GM12875 (cell line): ENCODE results near the gene C18orf32.
"Not testable (repeated sequence)": the region's sequence is repeated elsewhere in the genome, so short reads cannot be mapped to it uniquely, and the experiment has no call there.

Source experiments
- H3K4me3 ChIP-seq: one replicate; pipeline ENCODE4 v1.5.1; 2011; ENCODE audit warnings: low read depth, low read length, control low read depth
- CTCF ChIP-seq: IDR thresholded peaks from 2 replicates; pipeline ENCODE4 v1.5.1; 2011; ENCODE audit warnings: low read depth, mild to moderate bottlenecking, control low read depth, inconsistent platforms, low read length, moderate library complexity, borderline replicate concordance; ENCODE audit not compliant: insufficient read depth

C18orf32 gene

DNA sequence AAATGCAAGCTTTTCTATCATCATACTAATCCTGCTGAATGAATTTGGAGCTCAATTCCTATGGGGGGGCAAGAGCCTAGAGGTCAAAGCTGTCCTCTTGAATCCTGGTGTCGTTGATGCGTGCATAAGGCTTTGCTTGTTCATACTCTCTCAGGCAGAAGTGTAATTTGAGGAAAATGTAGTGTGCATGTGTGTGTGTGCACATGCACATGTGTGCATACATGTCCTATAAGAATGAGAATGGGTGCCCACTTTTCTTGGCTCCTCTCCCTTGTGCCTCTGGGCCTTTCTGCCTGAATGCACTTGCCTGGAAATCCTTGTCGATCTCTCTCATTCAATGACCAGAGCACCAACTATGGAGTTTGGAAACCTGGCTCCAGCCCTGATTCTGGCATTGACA lies 28.5 kb upstream of the C18orf32 start:
- no peak for TF ChIP-seq CTCF
- H3K4me3 ChIP-seq = no peak overlapping the region

DNA sequence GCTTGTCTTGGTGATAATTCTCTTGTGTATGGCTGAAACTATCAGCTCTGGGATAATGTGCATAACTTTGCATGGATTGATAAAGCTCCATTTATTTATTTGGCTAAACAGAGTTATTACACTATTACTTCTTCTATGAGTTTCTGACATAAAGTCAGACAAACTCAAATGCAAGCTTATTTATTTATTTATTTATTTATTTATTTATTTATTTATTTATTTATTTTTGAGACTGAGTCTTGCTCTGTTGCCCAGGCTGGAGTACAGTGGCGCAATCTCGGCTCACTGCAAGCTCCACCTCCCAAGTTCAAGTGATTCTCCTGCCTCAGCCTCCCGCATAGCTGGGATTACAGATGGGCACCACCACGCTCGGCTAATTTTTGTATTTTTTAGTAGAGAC lies 28.0 kb upstream of the C18orf32 start:
- not testable (repeated sequence) for H3K4me3 ChIP-seq

DNA sequence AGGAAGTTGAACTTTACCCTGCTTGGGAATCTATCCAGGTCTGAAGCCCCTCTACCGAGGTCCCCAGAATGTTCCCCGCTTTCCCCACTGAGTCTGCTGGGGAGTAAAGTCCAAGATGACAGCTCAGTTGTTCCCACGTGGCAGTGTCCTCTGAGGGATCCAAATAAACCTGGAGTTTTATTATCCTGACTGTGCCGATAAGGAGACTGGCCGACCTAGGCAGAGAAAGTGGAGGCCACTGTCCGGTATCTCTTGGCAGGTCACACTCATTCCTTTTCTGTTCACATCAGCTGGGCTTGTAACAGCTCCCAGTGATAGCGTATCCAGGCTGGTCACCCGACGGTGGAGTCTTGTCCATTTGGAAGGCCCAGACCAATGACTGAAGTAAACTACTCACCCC lies 27.5 kb upstream of the C18orf32 start:
- H3K4me3 ChIP-seq = no peak overlapping the region
- TF ChIP-seq CTCF = no peak

DNA sequence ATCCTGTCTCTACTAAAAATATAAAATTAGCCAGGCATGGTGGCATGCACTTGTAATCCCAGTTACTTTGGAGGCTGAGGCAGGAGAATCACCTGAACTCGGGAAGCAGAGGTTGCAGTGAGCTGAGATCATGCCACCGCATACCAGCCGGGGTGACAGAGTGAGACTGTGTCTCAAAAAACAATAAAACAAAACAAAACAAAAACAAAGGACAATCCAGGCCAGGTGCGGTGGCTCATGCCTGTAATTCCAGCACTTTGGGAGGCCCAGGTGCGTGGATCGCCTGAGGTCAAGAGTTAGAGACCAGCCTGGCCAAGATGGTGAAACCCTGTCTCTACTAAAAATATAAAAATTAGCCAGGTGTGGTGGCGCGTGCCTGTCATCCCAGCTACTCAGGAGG lies 25.8 kb upstream of the C18orf32 start:
- not testable (repeated sequence) for H3K4me3 ChIP-seq

DNA sequence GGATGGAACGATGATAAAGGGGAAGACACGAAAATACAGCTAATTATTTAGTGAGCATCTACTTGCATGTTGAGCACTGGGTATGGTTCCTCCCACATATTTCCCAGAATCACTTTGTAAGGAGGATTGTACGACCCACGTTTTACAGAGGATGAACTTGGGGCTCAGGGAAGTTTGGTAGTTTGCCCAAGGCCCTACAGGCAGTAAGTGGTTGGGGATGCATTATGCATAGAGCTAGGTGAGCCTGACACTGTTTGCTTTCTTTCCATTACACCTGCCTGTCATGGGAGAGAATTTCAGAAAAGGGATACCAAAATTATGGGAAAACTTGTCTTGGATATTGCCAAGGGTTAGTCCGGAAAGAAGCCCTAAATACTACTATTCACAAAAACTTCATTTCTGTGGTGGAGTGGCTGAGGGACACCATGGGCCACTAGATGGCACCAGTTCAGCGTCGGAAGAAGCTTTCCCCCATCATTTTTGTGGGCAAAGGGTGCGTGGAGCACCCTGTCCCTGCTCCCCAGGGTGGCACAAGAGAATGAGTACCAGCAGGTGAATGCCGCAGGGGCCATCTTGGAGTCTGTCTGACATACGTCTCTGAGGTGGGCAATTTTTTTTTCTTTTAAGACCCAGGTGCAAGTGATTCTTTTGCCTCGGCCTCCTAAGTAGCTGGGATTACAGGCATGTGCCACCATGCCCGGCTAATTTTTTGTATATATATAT lies 23.5 kb upstream of the C18orf32 start:
- H3K4me3 ChIP-seq = no peak overlapping the region
- TF ChIP-seq CTCF = peak; percentile 75

DNA sequence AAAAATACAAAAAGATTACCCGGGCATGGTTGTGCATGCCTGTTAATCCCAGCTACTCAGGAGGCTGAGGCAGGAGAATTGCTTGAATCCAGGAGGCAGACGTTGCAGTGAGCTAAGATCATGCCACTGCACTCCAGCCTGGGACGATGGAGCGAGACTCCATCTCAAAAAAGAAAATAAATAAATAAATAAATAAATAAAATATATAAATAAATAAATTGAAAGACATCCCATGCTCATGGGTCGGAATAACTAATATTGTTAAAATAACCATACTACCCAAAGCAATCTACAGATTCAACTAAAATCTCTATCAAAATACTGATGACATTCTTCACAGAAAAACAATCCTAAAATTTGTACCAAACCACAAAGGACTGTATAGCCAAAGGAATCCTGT lies 19.4 kb upstream of the C18orf32 start:
- H3K4me3 ChIP-seq = not testable (repeated sequence)

DNA sequence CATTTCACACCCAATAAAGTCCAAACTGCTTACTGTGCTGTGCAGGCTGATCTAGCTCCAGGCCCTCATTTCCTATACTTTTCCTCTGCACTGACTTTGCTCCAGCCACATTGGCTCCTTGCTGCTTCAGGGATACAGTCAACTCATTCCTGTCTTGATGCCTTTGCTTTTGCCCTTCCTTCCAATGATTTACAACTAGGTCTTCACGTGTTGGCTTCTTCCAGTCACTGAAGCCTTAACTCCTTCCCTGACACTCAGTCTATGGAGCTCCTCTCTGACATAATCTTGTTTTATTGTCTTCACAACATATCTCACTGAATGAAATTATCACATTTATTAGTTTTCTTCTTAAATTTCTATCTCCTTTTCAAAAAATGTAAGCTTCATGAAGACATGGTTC lies 16.9 kb upstream of the C18orf32 start:
- no peak overlapping the region for H3K4me3 ChIP-seq
- no peak for TF ChIP-seq CTCF

DNA sequence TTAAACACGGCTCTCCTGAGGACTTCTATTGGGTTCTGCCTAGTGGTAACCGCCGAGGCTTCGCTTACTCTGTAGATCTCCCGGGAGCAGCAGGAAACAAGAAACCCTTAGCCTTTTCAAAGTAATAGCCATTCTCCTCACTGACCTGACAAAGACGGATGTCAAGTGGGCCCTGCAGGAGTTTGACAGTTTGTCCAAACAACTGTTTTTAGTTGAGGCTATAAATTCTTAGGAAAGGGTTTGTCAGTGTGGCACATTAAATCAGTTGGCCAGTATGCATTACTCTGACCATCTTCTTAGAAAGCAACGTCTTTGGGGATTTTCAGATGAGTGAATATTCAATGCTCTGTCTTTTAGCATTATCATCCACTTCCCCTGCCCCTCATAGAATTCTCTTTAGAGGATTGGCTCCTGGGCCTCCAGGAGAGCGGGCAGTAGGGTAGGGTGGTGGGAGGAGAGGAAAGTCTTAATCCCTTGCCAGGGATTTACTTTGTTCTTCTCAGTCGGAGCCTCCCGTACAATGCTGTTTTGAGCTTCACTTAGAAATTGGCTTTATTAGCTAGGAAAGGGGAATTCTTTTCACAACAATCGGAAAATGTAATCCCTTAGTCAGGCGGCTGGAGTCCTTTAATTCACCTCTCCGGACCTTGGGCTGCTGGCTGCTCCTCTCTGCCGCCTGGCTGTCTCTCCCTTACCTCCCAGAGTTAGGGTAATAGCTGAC lies 13.3 kb upstream of the C18orf32 start:
- H3K4me3 ChIP-seq = no peak overlapping the region
- no peak for TF ChIP-seq CTCF
